GM12878 (cell line): ENCODE data around the gene LMF1. TPM values are rescaled to one million over a fixed set of nuclear protein-coding genes. Genes with fewer than 3 reads are reported as not detected.

Experiments
- ATAC-seq: fragments of 200-7000 bp; cut with Tn5 transposase; 3 replicates; pipeline ENCODE4 v1.9.1; 2020; ENCODE audit warnings: mild to moderate bottlenecking, moderate library complexity
- BruUV-seq: library from RNA; stranded (reverse); fragments of 400-500 nt; replicated peaks from 2 replicates; lab custom pipeline; 2021; lab: Mats Ljungman, UMichigan
- CTCF ChIA-PET: fragments of 300-600 bp; sonication (Branson Sonifier 250); formaldehyde crosslinking; extraction: SDS; loops from one replicate; lab custom pipeline; 2021; ENCODE audit warnings: inconsistent platforms; lab: Yijun Ruan, JAX
- POLR2A ChIA-PET: fragments of 350-600 bp; formaldehyde crosslinking; extraction: SDS; loops from one replicate; lab custom pipeline; 2021; ENCODE audit warnings: inconsistent platforms; lab: Charles Lee
- RAD21 ChIA-PET: fragments of 300-600 bp; sonication (Branson Sonifier 250); formaldehyde crosslinking; loops from one replicate; lab custom pipeline; 2023; ENCODE audit warnings: antibody characterized with exemption; ENCODE audit not compliant: unreplicated experiment; lab: Charles Lee
- SMC1A ChIA-PET: fragments of 300-600 bp; sonication (Branson Sonifier 250); formaldehyde crosslinking; loops from one replicate; lab custom pipeline; 2023; ENCODE audit not compliant: unreplicated experiment, uncharacterized antibody; lab: Charles Lee
- DNase-seq: peaks from one replicate; pipeline ENCODE4 v3.0.0-alpha.2; 2011; ENCODE audit warnings: low read depth, low spot score
- FAIRE-seq: peaks from 3 replicates; lab custom pipeline; 2011; peaks lifted over from hg19 to GRCh38; lab: Jason Lieb, UNC
- H2AFZ ChIP-seq: 2 replicates; pipeline ENCODE4 v1.6.0; 2011; ENCODE audit warnings: low read depth, low read length, control low read depth; ENCODE audit not compliant: control insufficient read depth
- H3K27ac ChIP-seq: 2 replicates; pipeline ENCODE4 v1.5.1; 2011; ENCODE audit warnings: control low read depth; ENCODE audit not compliant: control insufficient read depth, insufficient read depth
- H3K27me3 ChIP-seq, 2 experiments: replicated peaks in 1 of 2; 2 replicates each; pipeline versions ENCODE4 v1.6.0 to v1.6.1; 2011; ENCODE audit warnings: low read length in 1 of 2; ENCODE audit not compliant: control insufficient read depth in 2 of 2, insufficient read depth in 2 of 2
- H3K36me3 ChIP-seq, 2 experiments: 2 replicates each; pipeline ENCODE4 v1.5.1; 2011; ENCODE audit warnings: low read length in 1 of 2; ENCODE audit not compliant: control insufficient read depth in 2 of 2, insufficient read depth in 2 of 2
- H3K4me1 ChIP-seq: 2 replicates; pipeline ENCODE4 v1.6.1; 2011; ENCODE audit warnings: mild to moderate bottlenecking, low read length, moderate library complexity, mixed read lengths; ENCODE audit not compliant: control insufficient read depth, insufficient read depth
- H3K4me2 ChIP-seq: 2 replicates; pipeline ENCODE4 v1.6.0; 2011; ENCODE audit warnings: control low read depth; ENCODE audit not compliant: control insufficient read depth, insufficient read depth
- H3K4me3 ChIP-seq: fragments of 200-600 bp; sonication (generic); 2 replicates; pipeline ENCODE4 v1.5.1; 2016
- H3K79me2 ChIP-seq: 2 replicates; pipeline ENCODE4 v1.6.0; 2011; ENCODE audit warnings: low read length; ENCODE audit not compliant: control insufficient read depth, insufficient read depth
- H3K9ac ChIP-seq: 2 replicates; pipeline ENCODE4 v1.8.0; 2011; ENCODE audit warnings: low read length, control low read depth, mixed read lengths; ENCODE audit not compliant: control insufficient read depth, insufficient read depth
- H3K9me3 ChIP-seq: replicated peaks from 3 replicates; pipeline ENCODE4 v1.5.1; 2011; ENCODE audit warnings: mild to moderate bottlenecking, low read length; ENCODE audit not compliant: control insufficient read depth, insufficient read depth
- H4K20me1 ChIP-seq: 2 replicates; pipeline ENCODE4 v1.6.0; 2011; ENCODE audit not compliant: control insufficient read depth, insufficient read depth
- ASH2L ChIP-seq: fragments of 300-600, 200-600 bp; sonication (generic); IDR thresholded peaks from 2 replicates; pipeline ENCODE4 v1.6.1; 2017; ENCODE audit warnings: low read depth, mild to moderate bottlenecking, borderline replicate concordance
- BHLHE40 ChIP-seq, 2 experiments: fragments of 450-650 bp in 1 of 2; IDR thresholded peaks; 2 replicates each; pipeline ENCODE4 v1.6.1; 2011 to 2017; ENCODE audit warnings: low read depth in 2 of 2, borderline replicate concordance in 1 of 2, improper control_type of control experiment in 1 of 2, low read length in 1 of 2, mild to moderate bottlenecking in 1 of 2
- BMI1 ChIP-seq: fragments of 450-650 bp; IDR thresholded peaks from 2 replicates; pipeline ENCODE4 v1.6.1; 2016; ENCODE audit warnings: mild to moderate bottlenecking, moderate library complexity, borderline replicate concordance
- E4F1 ChIP-seq: fragments of 450-650 bp; IDR thresholded peaks from 2 replicates; pipeline ENCODE4 v1.6.1; 2018; ENCODE audit warnings: borderline replicate concordance, mild to moderate bottlenecking; ENCODE audit not compliant: partially characterized antibody
- FOXM1 ChIP-seq: IDR thresholded peaks from 2 replicates; pipeline ENCODE4 v1.6.1; 2012; ENCODE audit warnings: low read depth, mild to moderate bottlenecking, inconsistent platforms, low read length, moderate library complexity
- JUNB ChIP-seq: IDR thresholded peaks from 2 replicates; pipeline ENCODE4 v1.6.1; 2016; ENCODE audit warnings: antibody characterized with exemption, mild to moderate bottlenecking
- SIN3A ChIP-seq: IDR thresholded peaks from 2 replicates; pipeline ENCODE4 v1.6.1; 2012; ENCODE audit warnings: low read depth, low read length, improper control_type of control experiment
- SMARCA5 ChIP-seq: fragments of 450-650 bp; IDR thresholded peaks from 2 replicates; pipeline ENCODE4 v1.6.1; 2017; ENCODE audit warnings: mild to moderate bottlenecking
- SPI1 ChIP-seq: IDR thresholded peaks from 2 replicates; pipeline ENCODE4 v1.6.1; 2011; ENCODE audit warnings: low read depth, mild to moderate bottlenecking, low read length, moderate library complexity, borderline replicate concordance; ENCODE audit not compliant: insufficient read depth
- TCF12 ChIP-seq: IDR thresholded peaks from 2 replicates; pipeline ENCODE4 v1.6.1; 2011; ENCODE audit warnings: low read depth, mild to moderate bottlenecking, low read length
- ZSCAN29 ChIP-seq: fragments of 450-650 bp; IDR thresholded peaks from 2 replicates; pipeline ENCODE4 v1.6.1; 2017; ENCODE audit warnings: mild to moderate bottlenecking, moderate library complexity
- WGBS: methylation state at CpG from one replicate; pipeline ENCODE4 v1.1.6; 2016; ENCODE audit warnings: low lambda C conversion rate; ENCODE audit not compliant: insufficient replicate concordance, insufficient coverage; ENCODE audit errors: missing lambda C conversion rate; 5-methylcytosine and 5-hydroxymethylcytosine counted together
- in situ Hi-C: fragments of 300-500 bp; cut with MboI; formaldehyde crosslinking; loops from 9 replicates; pipeline ENCODE4 v1.14.3; 2018; ENCODE audit warnings: mixed read lengths
- intact Hi-C: fragments of 100-400 bp; cut with micrococcal nuclease; formaldehyde crosslinking; loops from one replicate; pipeline ENCODE4 v1.14.2; 2022; ENCODE audit not compliant: unreplicated experiment
- polyA plus RNA-seq, 11 experiments: library from polyadenylated mRNA; depleted of rRNA in 4 of 11; unstranded in 6 of 11; stranded (reverse) in 5 of 11; fragments of >200 nt; fragmentation: Nextera tagmentation in 4 of 11; fragmentation: Illumina TruSeq in 1 of 11; extraction: Ambion mirVana in 4 of 11; extraction: Trizol in 1 of 11; gene quantifications; 1 replicate in 1 of 11; 2 replicates in 10 of 11; pipeline versions ENCODE4 v1.2.1 to v1.2.3, GENCODE V29; 2011 to 2016; ENCODE audit warnings: inconsistent platforms in 2 of 11, missing spikeins in 2 of 11, low read depth in 1 of 11
- total RNA-seq, 4 experiments: library from RNA; depleted of rRNA in 3 of 4; stranded (reverse); fragments of >200 nt in 3 of 4; fragmentation: Illumina TruSeq in 1 of 4; extraction: Trizol in 1 of 4; gene quantifications; 2 replicates each; pipeline versions ENCODE4 v1.2.1 to v1.2.3, GENCODE V29; 2013 to 2021
- TF ChIP-seq, protein P1 (sequence below): IDR thresholded peaks from 2 replicates; pipeline ENCODE4 v1.6.1; 2012; ENCODE audit warnings: improper control_type of control experiment, low read depth, low read length; ENCODE audit not compliant: insufficient replicate concordance

LMF1 gene
- total and polyA plus RNA-seq, 10 of the 15 experiments (the other 5 are each of a cell fraction or from before 2014, with no cell fraction given), result 0.18 to 3.2 (median 1.4) TPM; not detected in 1

DNA sequence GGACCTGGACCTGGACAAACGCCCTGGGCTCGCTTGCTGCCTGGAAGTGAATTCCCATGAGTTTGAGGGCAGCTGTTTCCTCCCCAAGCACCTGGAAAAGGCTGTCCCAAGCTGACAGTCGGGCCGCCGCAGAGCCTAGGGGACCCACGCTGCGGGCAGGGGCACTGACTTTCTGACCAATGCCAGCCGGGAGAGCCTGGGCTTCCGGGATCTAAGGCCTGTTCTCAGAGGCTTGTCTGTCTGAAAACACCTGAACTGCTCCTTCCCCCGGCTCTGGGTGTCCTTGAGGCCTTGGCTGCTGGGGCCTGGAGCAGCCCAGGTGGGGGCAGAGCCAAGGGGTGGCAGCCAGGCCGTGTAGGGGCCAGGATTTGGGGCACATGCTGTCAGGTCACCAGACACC is 72.6 kb downstream of the LMF1 start:
- H3K4me3 ChIP-seq, result no peak overlapping the region
- POLR2A ChIA-PET, result no interaction called here
- CTCF ChIA-PET, result no interaction called here
- in situ Hi-C loops (no loop called here), intact Hi-C loops (no loop called here)
- no peak overlapping the region for H3K9ac ChIP-seq
- SMC1A ChIA-PET, result no interaction called here
- FAIRE-seq, result no peak
- ATAC-seq, result no peak
- no peak overlapping the region for H3K27ac ChIP-seq
- no TSS peak for BruUV-seq
- no peaks in the 10 kb centered on the region for H3K36me3 ChIP-seq
- H3K27me3 ChIP-seq, result no peaks in the 10 kb centered on the region
- H3K79me2 ChIP-seq, result no peaks in the 10 kb centered on the region
- no peak for DNase-seq
- H4K20me1 ChIP-seq, result no peaks in the 10 kb centered on the region
- TF ChIP-seq FOXM1, result no peak
- TF ChIP-seq SMARCA5, result no peak
- no peak for TF ChIP-seq JUNB
- no peak for TF ChIP-seq TCF12
- no peak for TF ChIP-seq SIN3A
- no peak for TF ChIP-seq ASH2L
- TF ChIP-seq ZSCAN29, result no peak
- TF ChIP-seq SPI1, result no peak
- TF ChIP-seq BMI1, result no peak
- TF ChIP-seq, protein P1, sequence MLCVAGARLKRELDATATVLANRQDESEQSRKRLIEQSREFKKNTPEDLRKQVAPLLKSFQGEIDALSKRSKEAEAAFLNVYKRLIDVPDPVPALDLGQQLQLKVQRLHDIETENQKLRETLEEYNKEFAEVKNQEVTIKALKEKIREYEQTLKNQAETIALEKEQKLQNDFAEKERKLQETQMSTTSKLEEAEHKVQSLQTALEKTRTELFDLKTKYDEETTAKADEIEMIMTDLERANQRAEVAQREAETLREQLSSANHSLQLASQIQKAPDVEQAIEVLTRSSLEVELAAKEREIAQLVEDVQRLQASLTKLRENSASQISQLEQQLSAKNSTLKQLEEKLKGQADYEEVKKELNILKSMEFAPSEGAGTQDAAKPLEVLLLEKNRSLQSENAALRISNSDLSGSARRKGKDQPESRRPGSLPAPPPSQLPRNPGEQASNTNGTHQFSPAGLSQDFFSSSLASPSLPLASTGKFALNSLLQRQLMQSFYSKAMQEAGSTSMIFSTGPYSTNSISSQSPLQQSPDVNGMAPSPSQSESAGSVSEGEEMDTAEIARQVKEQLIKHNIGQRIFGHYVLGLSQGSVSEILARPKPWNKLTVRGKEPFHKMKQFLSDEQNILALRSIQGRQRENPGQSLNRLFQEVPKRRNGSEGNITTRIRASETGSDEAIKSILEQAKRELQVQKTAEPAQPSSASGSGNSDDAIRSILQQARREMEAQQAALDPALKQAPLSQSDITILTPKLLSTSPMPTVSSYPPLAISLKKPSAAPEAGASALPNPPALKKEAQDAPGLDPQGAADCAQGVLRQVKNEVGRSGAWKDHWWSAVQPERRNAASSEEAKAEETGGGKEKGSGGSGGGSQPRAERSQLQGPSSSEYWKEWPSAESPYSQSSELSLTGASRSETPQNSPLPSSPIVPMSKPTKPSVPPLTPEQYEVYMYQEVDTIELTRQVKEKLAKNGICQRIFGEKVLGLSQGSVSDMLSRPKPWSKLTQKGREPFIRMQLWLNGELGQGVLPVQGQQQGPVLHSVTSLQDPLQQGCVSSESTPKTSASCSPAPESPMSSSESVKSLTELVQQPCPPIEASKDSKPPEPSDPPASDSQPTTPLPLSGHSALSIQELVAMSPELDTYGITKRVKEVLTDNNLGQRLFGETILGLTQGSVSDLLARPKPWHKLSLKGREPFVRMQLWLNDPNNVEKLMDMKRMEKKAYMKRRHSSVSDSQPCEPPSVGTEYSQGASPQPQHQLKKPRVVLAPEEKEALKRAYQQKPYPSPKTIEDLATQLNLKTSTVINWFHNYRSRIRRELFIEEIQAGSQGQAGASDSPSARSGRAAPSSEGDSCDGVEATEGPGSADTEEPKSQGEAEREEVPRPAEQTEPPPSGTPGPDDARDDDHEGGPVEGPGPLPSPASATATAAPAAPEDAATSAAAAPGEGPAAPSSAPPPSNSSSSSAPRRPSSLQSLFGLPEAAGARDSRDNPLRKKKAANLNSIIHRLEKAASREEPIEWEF, result no peak
- no peak for TF ChIP-seq BHLHE40 (IDR thresholded peaks at IDR 0.05; ENCODE audit: borderline replicate concordance in 1 of 2, low read depth in 2 of 2, low read length in 1 of 2)
- TF ChIP-seq E4F1, result no peak
- RAD21 ChIA-PET, result no interaction called here
- H2AFZ ChIP-seq, result no peak overlapping the region
- H3K4me1 ChIP-seq, result no peaks in the 10 kb centered on the region
- H3K4me2 ChIP-seq, result no peak overlapping the region
- 66% methylated on average over 11 of the region's 11 CpGs for WGBS
- H3K9me3 ChIP-seq, result no peaks in the 10 kb centered on the region
